Skeletal muscle satellite cell (primary cell): ENCODE measurements around the gene TOP3B. TPM values are rescaled to one million over a fixed set of nuclear protein-coding genes. Genes with fewer than 3 reads are reported as not detected.

ENCODE experiments used
- H3K27me3 ChIP-seq: 2 replicates; pipeline ENCODE4 v1.7.0; 2013; ENCODE audit warnings: low read length; ENCODE audit not compliant: control insufficient read depth, insufficient read depth
- H3K36me3 ChIP-seq: 2 replicates; pipeline ENCODE4 v1.7.0; 2013; ENCODE audit warnings: mild to moderate bottlenecking, control low read depth, low read length; ENCODE audit not compliant: insufficient read depth
- H3K4me1 ChIP-seq: 2 replicates; pipeline ENCODE4 v1.7.0; 2013; ENCODE audit warnings: low read length; ENCODE audit not compliant: control insufficient read depth, insufficient read depth
- H3K4me2 ChIP-seq: 2 replicates; pipeline ENCODE4 v1.7.0; 2013; ENCODE audit warnings: mild to moderate bottlenecking, low read length
- H3K4me3 ChIP-seq: 2 replicates; pipeline ENCODE4 v1.7.0; 2013; ENCODE audit warnings: low read length
- H3K9ac ChIP-seq: 2 replicates; pipeline ENCODE4 v1.7.0; 2013; ENCODE audit warnings: mild to moderate bottlenecking, low read depth, low read length, moderate library complexity
- H3K9me3 ChIP-seq: replicated peaks from 2 replicates; pipeline ENCODE4 v1.7.0; 2013; ENCODE audit warnings: mild to moderate bottlenecking, control low read depth, low read length
- total RNA-seq: library from RNA; depleted of rRNA; stranded (reverse); fragments of >200 nt; gene quantifications from 2 replicates; pipeline ENCODE4 v1.2.3, GENCODE V29; 2012; rRNA removed

TOP3B gene, protein sequence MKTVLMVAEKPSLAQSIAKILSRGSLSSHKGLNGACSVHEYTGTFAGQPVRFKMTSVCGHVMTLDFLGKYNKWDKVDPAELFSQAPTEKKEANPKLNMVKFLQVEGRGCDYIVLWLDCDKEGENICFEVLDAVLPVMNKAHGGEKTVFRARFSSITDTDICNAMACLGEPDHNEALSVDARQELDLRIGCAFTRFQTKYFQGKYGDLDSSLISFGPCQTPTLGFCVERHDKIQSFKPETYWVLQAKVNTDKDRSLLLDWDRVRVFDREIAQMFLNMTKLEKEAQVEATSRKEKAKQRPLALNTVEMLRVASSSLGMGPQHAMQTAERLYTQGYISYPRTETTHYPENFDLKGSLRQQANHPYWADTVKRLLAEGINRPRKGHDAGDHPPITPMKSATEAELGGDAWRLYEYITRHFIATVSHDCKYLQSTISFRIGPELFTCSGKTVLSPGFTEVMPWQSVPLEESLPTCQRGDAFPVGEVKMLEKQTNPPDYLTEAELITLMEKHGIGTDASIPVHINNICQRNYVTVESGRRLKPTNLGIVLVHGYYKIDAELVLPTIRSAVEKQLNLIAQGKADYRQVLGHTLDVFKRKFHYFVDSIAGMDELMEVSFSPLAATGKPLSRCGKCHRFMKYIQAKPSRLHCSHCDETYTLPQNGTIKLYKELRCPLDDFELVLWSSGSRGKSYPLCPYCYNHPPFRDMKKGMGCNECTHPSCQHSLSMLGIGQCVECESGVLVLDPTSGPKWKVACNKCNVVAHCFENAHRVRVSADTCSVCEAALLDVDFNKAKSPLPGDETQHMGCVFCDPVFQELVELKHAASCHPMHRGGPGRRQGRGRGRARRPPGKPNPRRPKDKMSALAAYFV
- total RNA-seq: 19.0 and 23.2 TPM in 2 replicates

DNA sequence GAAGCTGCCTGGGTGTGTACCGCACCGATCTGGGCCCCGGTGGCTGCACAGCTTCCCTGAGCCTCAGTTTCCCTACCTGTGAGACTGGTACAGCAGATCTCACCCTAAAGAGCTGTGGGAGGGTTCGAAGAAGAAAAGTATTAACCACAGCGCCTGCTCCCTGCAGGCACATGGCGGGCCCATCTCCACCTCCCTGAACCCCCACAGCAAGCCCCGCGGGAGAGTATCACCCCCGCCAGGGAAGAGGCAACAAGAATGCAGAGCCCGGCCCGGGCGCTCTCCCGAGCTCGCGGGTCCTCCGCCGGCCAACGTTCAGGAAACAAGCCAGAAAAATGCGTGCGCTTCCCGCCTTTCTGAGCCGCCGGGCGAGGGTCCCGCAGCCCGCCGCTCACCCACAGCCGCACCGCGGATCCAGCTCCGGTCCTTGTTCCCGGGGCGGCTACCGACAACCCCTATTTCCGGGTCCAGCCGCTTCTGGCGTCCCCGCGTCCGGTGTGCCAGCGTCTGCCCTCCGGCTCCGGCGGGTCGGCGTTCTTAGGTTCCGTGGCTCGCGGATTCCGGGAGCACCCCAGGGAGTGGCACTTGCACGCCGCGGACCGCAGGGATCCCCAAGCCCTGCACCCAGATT is at the start of gene TOP3B:
Gene TOP3B (minus strand): TSS at position 450 of the 628 bp plus-strand sequence. CDS start 7,078 bp downstream, outside the sequence.
- H3K9me3 ChIP-seq: no peaks in the 10 kb centered on the region
- H3K4me1 ChIP-seq: peaks cover 8% of the 10 kb centered on the region
- H3K4me2 ChIP-seq: peak within 1 kb of the TSS; percentile 94
- peak within 1 kb of the TSS; percentile 97 for H3K4me3 ChIP-seq
- peak within 1 kb of the TSS; percentile 97 for H3K9ac ChIP-seq
- H3K27me3 ChIP-seq: no peaks in the 10 kb centered on the region
- peaks cover 6% of the 10 kb centered on the region for H3K36me3 ChIP-seq

DNA sequence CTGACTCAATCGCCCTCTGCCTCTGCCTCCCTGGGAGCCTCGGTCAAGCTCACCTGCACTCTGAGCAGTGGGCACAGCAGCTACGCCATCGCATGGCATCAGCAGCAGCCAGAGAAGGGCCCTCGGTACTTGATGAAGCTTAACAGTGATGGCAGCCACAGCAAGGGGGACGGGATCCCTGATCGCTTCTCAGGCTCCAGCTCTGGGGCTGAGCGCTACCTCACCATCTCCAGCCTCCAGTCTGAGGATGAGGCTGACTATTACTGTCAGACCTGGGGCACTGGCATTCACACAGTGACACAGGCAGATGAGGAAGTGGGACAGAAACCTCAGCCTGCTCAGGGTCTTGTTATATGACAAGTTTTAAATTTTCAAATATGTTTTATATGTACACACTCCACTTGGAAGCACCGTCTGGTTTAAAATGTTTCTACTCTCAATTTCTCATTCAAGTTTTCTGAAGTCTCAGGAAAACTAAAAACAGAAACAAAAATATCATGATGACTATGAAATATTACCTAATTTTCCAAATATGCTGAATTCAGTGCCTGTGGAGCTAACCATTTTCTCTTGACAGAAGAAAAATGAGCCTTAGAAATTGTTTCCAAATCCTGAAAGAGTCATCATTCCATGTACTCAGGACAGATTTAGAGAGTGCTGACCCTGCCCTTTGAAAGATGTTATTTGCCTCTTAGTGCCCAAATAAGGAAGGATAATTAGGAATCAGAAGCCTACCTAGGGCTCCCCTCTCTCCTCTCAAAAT is 48.8 kb upstream of the TOP3B start:
- no peaks in the 10 kb centered on the region for H3K36me3 ChIP-seq
- no peak overlapping the region for H3K9ac ChIP-seq
- H3K4me2 ChIP-seq: no peak overlapping the region
- H3K4me1 ChIP-seq: no peaks in the 10 kb centered on the region
- H3K27me3 ChIP-seq: peaks cover 37% of the 10 kb centered on the region
- no peak overlapping the region for H3K4me3 ChIP-seq
- H3K9me3 ChIP-seq: no peaks in the 10 kb centered on the region

DNA sequence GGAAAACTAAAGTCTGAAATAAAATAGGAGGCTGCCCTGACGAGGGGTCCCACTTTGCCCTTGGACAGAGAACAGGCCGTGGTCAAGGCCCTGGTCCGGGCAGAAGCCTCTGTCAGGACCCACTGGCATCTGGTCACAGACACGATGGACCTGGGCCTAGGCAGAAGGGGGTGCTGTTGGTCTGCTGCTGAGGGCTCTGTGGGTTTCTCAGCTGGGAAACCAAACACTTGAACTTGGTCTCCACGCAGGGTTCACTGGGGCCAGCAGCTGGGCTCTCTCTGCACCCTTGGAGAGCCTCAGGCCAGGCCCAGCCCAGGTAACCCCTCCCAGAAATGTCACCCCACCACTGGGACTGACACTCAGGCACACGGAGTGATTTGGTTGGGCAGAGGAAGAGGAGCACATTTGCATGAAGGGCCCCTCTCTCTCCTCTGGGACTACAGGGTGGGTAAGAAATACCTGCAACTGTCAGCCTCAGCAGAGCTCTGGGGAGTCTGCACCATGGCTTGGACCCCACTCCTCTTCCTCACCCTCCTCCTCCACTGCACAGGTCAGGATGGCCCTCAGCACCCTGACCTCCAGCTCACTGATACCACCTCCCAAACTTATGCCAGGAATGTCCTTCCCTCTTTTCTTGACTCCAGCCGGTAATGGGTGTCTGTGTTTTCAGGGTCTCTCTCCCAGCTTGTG is 48.1 kb upstream of the TOP3B start:
- peaks cover 35% of the 10 kb centered on the region for H3K27me3 ChIP-seq
- H3K4me1 ChIP-seq: no peaks in the 10 kb centered on the region
- H3K36me3 ChIP-seq: no peaks in the 10 kb centered on the region
- no peak overlapping the region for H3K4me2 ChIP-seq
- H3K9ac ChIP-seq: no peak overlapping the region
- no peak overlapping the region for H3K4me3 ChIP-seq
- no peaks in the 10 kb centered on the region for H3K9me3 ChIP-seq

DNA sequence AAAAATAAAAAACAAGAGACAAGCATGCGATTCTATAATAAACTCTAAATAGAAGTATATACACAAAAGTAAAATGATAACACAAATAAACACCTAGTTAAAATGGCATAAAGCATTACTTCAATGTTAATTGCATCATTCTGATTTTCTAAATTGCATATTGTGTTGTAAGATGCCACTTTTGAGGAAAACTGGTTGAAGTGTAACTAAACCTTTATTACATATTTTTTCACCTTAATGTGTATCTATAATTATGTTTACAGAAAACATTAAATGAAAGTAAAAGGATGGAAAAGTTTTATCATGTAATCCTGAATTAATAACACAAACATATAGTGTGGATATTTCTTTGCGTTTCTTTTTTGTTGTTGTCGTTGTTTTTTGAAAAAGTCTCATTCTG is 45.4 kb upstream of the TOP3B start:
- H3K4me1 ChIP-seq: no peaks in the 10 kb centered on the region
- no peak overlapping the region for H3K4me3 ChIP-seq
- no peaks in the 10 kb centered on the region for H3K9me3 ChIP-seq
- H3K27me3 ChIP-seq: peaks cover 15% of the 10 kb centered on the region
- no peaks in the 10 kb centered on the region for H3K36me3 ChIP-seq
- no peak overlapping the region for H3K9ac ChIP-seq
- H3K4me2 ChIP-seq: no peak overlapping the region

DNA sequence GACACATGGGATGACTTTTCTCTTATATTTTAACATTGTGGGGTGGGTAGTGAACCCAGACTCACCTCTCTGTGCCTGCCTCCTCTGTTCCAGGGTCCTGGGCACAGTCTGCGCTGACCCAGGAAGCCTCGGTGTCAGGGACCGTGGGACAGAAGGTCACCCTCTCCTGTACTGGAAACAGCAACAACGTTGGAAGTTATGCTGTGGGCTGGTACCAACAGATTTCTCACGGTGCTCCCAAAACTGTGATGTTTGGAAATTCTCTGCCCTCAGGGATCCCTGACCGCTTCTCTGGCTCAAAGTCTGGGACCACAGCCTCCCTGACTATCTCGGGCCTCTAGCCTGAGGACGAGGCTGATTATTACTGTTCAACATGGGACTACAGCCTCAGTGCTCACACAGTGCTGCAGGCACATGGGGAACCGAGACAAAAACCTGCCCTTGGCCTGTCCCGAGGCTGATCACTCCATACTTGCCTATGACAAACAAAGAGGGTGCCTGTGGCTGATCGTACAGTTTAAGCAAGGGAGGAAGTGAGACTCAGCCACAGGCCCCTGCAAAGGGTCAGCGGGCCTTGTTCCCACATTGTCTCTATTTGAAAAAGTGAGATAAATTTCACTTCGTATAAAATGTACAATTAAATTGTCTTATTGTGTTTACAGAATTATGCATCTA is 43.7 kb upstream of the TOP3B start:
- no peak overlapping the region for H3K4me2 ChIP-seq
- no peaks in the 10 kb centered on the region for H3K9me3 ChIP-seq
- H3K27me3 ChIP-seq: peaks cover 4% of the 10 kb centered on the region
- no peaks in the 10 kb centered on the region for H3K4me1 ChIP-seq
- H3K9ac ChIP-seq: no peak overlapping the region
- no peak overlapping the region for H3K4me3 ChIP-seq
- no peaks in the 10 kb centered on the region for H3K36me3 ChIP-seq

DNA sequence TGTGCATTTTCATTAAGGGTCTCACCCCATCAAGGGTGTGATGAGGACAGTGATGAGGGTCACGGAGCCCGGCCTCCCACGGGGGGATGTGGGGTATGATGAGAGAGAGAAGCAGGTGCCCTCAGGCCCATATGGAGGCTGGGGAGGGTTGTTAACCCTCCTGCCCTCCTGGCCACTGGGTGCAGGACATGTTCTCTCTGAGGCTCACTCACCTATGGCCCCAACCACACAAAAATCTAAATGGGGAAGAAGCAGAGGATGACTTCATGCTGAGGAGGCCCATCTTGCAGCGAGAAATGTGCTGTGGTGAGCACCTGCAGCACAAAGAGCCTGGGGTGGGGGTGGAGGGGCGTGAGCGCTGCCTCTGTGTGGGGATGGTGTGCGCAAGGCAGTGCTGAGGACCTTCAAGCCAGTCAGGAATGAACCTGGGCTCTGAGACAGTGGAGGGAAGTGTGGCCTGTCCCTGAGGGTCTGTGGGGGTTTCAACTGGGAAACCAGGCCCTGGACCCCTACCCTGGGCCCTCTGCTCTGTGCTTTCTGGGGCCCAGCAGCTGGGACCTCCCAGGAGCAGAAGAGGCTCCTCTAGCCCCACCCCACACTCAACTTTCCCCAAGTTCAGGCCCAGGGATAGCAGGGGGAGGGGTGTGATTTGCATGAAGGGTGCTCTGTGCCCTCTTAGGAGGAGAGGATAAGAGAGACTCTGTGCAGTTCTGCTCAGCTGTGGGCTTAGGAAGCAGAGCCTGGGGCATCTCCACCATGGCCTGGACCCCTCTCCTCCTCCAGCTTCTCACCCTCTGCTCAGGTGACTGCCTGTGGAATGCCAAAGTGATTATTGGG is 43.0 kb upstream of the TOP3B start:
- Histone ChIP-seq H3K4me2 (no peak overlapping the region), H3K27me3 (peaks cover 4% of the 10 kb centered on the region), H3K9me3 (no peaks in the 10 kb centered on the region), H3K36me3 (no peaks in the 10 kb centered on the region), H3K9ac (no peak overlapping the region), H3K4me1 (no peaks in the 10 kb centered on the region), H3K4me3 (no peak overlapping the region)

DNA sequence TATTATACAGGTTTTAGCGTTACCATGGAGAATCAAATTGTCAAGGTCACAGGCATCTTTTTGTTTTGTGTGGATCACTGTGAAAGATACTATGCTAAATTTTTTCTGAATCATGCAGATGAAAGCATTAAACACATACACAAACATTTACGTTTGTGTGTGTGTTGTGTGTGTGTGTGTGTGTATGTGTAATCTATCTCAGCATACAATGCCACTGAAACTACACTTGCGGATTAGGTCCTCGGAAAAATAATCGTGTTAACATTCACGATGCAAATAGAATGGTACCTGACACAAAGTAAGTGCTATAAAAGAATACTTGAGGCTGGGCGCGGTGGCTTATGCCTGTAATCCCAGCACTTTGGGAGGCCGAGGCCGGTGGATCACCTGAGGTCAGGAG is 41.9 kb upstream of the TOP3B start:
- H3K36me3 ChIP-seq: no peaks in the 10 kb centered on the region
- H3K4me2 ChIP-seq: no peak overlapping the region
- no peaks in the 10 kb centered on the region for H3K9me3 ChIP-seq
- peaks cover 4% of the 10 kb centered on the region for H3K27me3 ChIP-seq
- H3K9ac ChIP-seq: no peak overlapping the region
- H3K4me3 ChIP-seq: no peak overlapping the region
- H3K4me1 ChIP-seq: no peaks in the 10 kb centered on the region

DNA sequence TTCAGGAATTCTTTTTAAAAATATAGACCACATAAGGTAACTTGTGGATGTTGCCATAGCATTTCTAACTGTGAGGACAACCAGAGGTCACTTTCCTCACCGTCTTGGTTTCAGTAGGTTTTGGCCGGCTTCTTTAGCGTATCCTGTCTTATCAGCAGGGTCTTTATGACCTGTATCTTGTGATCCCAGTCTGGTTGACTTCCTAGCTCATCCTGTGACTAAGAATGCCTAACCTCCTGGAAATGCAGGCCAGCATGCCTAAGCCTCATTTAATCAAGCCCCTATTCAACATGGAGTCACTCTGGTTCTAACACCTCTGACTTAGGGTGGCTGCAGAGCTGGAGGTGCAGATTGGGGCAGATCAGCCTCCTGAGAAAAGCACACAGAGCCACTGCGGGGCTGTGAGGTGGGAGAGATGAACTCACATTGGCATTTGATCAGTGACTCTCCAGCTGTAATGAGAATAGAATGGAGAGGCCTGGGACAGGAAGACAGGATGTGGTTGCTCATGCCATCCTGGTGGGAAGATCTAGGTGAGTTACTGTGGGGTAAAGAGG is 41.1 kb upstream of the TOP3B start:
- Histone ChIP-seq H3K9me3 (no peaks in the 10 kb centered on the region), H3K27me3 (peaks cover 8% of the 10 kb centered on the region), H3K4me1 (no peaks in the 10 kb centered on the region), H3K9ac (no peak overlapping the region), H3K36me3 (no peaks in the 10 kb centered on the region), H3K4me2 (no peak overlapping the region), H3K4me3 (no peak overlapping the region)

DNA sequence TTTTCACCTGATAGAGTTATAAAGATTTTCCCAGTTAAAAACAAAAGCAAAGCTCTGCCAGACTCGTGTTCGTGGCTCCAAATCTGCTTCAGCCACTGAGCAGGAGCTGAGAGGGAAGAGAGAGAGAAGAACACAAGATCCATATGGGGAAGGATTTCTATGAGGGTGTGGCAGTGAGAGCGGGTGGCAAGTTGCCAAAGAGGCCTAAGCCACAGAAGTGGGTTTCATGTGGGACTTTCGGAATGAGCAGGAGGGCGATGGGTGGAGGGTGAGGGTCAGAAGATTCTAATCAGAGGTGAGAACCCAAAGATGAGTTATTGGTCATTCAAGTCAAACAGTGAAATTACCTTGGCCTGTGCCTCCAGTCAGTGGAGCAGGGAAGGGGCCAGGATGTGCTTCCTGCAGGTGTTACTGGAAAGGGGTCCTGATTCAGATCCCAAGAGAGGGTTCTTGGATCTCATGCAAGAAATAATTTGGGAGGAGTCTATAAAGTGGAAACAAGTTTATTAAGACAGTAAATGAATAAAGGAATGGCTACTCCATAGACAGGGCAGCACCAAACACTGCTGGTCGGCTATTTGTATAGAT is 40.5 kb upstream of the TOP3B start:
- Histone ChIP-seq H3K4me3 (no peak overlapping the region), H3K9ac (no peak overlapping the region), H3K36me3 (no peaks in the 10 kb centered on the region), H3K9me3 (no peaks in the 10 kb centered on the region), H3K27me3 (peaks cover 14% of the 10 kb centered on the region), H3K4me1 (no peaks in the 10 kb centered on the region), H3K4me2 (no peak overlapping the region)
